GM23248 (cell line): ENCODE data around the gene MMEL1.
"Not testable (repeated sequence)": the region's sequence is repeated elsewhere in the genome, so short reads cannot be mapped to it uniquely, and the experiment has no call there.

Experiments used
- EZH2 ChIP-seq: fragments of 200-600 bp; sonication (generic); IDR thresholded peaks from 2 replicates; pipeline ENCODE4 v1.6.1; 2018; ENCODE audit warnings: antibody characterized with exemption, mild to moderate bottlenecking; ENCODE audit not compliant: insufficient read depth, poor library complexity, severe bottlenecking
- EZH2phosphoT487 ChIP-seq: fragments of 200-600 bp; sonication (generic); IDR thresholded peaks from 2 replicates; pipeline ENCODE4 v1.6.1; 2018; ENCODE audit warnings: antibody characterized with exemption, moderate library complexity, mild to moderate bottlenecking, low read depth; ENCODE audit not compliant: insufficient read depth

DNA sequence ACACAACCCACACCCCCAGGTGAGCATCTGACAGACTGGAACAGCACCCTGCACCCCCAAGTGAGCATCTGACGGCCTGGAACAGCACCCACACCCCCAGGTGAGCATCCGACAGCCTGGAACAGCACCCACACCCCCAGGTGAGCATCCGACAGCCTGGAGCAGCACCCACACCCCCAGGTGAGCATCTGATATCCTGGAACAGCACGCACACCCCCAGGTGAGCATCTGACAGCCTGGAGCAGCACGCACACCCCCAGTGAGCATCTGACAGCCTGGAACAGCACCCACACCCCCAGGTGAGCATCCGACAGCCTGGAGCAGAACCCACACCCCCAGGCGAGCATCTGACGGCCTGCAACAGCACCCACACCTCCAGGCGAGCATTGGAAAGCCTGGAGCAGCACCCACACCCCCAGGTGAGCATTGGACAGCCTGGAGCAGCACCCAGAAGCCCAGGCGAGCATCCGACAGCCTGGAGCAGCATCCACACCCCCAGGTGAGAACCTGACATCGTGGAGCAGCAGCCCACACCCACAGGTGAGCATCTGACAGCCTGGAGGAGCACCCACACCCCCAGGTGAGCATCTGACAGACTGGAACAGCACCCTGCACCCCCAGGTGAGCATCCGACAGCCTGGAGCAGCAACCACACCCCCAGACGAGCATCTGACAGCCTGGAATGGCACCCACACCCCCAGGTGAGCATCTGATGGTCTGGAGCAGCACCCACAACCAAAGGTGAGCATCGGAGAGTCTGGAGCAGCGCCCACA, 19.5 kb upstream of the MMEL1 start:
- not testable (repeated sequence) for TF ChIP-seq EZH2, EZH2phosphoT487
